ENCODE results near the gene ATP2C2.
A peak's percentile ranks its signal among the peaks of the same experiment; 100 is the strongest.
"Not testable (repeated sequence)": the region's sequence is repeated elsewhere in the genome, so short reads cannot be mapped to it uniquely, and the experiment has no call there.

ATP2C2 gene

DNA sequence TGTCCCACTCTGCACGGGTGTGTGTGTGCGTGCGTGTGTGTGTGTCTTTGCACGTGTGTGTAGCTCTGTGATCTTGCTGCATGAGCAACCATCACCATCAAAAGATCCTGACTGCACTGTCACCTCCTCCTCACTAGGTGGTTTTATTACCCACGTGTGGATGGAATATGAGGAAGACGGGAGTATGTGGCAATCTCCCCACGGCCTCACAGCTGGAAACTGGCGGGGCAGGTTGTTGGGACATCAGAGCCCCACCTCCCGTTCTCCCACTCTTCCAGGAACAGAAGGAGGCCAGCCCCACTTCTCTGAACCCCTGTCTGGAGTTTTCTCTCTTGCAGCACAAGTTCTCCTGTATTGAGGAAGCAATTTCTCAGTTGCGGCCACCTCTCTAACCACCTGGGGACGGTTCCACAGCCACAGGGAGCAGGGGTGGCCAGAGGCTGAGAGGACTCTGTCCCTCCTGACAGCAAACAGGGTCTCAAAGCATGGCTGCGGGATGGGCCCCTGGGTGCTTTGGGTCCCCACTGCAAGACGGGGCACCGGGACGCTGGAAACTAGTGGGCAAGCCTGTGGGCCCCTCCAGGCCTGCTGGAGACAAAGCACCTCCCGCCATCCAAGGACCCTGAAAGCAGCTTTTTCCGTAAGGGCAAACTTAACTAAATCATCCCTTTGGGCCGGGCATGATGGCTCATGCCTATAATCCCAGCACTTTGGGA lies 27.9 kb upstream of the ATP2C2 start:
- no peak for DNase-seq (ENCODE audit: low read depth in 1 of 2, low spot score in 1 of 2)

DNA sequence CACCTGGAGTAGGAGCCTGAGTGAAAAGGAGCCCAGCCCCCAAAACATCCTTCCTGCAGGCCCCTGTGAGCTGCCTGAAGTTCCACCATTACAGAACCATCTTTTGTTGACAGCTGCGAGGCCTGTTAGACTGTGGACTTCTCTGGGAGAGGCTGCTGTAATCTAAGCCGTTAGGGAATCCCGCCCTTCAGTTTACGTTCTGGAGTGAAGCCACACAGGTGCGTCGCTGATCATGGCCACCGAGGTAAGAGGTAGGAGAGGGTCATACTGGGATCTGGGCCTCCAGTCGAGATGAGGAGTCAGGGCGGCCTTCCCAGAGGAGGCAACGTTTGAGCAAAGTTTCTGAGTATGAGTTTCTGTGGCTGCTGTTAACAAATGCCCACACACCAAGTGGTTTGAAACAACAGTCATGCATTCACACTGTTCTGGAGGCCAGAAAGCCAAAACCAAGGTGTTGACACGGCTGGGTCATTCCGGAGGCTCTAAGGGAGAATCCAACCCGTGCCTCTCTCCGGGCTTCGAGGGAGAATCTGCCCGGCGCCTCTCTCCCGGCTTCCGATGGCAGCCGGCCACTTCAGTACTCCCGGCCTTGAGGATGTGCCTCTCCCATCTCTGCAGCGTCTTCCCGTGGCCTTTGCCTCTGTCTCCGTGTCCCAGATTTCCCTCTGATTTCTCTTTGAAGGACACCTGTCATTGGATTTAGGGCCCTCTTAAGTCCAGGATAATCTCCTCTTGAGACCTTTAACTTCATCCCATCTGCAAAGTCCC lies 26.6 kb upstream of the ATP2C2 start:
- no peak for DNase-seq (ENCODE audit: low read depth in 1 of 2, low spot score in 1 of 2)

DNA sequence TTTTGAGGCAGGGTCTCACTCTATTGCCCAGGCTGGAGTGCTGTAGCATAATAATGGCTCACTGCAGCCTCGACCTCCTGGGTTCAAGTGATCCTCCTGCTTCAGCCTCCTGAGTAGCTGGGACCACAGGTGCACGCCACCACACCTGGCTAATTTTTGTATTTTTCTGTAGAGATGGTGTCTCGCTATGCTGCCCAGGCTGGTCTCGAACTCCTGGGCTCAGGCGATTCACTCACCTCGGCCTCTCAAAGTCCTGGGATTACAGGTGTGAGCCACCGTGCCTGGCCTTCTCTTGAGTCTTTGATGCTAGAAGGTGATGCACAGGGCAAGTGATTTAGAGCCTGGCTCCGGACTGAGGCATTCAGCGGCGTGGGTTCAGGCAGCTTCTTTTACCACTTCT lies 24.5 kb upstream of the ATP2C2 start:
- not testable (repeated sequence) for DNase-seq (ENCODE audit: low read depth in 1 of 2, low spot score in 1 of 2)

DNA sequence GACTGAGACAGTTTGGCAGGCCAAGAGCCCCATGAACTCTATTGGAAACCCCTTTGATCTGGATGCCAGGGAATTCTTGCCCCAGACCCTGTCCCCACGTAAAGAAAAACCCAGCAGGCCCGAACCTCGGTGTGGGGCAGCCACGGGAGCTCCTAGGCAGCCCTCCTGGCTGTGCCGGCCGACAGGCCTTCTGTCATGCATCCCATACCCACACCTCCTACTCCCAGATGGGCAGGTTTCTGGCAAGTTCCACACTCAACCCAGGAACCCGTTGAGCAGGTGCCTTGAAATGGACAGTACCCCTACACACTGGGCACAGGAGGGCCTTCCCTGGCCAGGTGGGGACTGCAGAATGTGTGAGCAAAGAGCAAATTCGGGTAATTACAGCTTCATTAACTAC lies 23.6 kb upstream of the ATP2C2 start:
- no peak for DNase-seq (ENCODE audit: low read depth in 1 of 2, low spot score in 1 of 2)

DNA sequence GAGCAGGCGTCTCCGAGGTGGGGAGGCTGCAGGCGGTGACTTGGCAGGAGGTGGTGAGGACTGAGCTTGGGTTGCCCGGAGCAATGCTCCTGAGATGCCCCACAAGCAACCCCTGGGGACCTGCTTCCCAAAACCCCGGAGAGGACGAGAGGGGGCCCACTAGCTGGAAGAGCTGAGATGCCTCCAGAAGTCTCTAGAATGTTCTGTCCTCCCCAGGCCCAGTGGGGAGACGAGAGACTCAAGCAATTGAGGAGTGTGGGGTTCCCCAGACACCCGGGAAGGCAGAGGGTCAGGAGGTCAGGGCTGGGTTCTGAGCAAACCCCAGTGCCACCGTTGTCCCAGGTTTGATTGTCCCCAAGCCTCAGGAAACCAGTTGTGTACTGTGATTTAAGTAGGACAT lies 21.2 kb upstream of the ATP2C2 start:
- no peak for DNase-seq (ENCODE audit: low read depth in 1 of 2, low spot score in 1 of 2)

DNA sequence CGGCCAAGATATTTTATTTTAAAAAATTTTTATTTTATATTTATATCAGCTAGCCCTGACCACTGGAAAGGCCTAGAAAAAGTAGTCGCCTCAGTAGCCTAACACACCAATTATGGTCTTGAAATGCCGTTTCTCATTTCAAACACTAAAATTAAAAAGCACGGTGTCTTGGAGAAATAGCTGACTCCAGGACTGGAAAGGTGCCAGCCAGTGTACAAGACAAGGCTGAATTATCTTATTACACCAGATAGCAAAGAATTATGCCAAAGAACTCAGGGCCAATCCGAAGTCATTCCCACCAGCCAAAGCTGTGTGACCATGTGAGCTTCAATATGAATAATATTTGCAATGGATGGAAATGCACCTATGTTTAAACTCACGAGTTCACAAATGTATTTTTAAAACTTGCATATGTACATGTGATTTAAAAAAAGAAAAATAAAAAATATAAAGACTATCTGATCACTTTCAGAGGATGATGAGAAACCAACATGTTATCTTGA lies 19.9 kb upstream of the ATP2C2 start:
- DNase-seq (ENCODE audit: low read depth in 1 of 2, low spot score in 1 of 2) = no peak

DNA sequence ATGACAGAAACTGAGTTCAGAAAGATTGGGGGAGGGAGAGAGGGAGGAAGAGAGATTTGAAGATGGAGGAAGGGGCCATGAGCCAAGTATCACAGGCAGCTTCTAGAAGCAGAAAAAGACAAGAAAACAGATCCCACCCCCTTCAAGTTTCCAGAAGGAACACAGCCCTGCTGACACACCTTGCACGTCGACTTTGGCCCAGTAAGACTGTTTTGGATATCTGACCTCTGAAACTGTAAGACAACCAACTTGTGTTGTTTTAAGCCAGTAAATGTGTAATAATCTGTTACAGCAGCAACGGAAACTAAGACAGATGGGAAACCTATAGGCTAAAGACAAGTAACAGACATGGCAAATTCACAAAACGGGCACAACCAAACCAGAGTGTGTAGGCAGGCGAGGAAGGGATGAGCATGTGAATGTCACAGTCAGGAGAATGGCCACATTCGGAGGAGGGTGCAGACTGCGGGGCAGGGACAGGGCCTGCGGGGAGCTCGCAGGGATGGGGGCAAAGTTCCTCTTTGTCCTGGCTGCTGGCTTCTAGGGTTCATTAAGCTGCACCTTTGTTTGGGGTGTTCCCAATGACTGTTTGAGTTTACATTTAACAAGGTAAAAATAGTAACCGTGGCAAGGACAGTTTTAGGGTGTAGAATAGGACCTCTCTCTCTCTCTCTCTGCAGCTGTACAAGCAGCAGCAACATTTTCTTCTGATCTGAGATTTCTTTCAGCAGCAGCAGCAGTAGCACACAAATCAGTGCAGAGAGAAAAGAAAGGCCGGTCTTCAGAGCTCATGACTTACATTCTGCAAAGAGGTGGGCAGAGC lies 18.3 kb upstream of the ATP2C2 start:
- DNase-seq (ENCODE audit: low read depth in 1 of 2, low spot score in 1 of 2) = no peak

DNA sequence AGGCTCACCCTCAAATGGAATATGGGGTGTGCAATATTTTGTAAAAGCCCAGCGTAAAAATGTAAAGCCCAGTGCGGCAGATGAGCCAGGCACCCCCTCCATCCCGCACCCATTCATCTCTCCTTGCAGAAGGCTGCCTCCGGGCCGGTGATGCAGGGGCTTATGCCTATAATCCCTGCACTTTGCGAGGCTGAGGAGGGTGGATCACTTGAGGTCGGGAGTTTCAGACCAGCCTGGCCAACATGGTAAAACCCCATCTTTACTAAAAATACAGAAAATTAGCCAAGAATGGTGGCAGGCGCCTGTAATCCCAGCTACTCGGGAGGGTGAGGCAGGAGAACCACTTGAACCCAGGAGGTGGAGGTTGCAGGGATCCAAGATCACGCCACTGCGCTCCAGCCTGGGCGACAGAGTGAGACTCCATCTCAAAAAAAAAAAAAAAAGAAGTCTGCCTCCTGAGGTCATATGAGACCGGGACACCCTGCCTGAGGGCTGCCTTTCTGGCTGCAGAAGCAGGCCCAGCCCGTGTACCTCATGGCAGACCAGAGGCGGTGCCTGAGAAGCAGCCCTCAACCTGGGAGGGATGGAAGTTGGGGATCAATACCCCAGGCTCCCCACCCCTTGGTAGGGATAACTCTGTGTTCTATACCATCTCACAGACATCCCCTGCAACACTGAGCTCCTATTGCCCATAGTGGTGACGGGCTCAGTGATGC lies 17.5 kb upstream of the ATP2C2 start:
- no peak for DNase-seq (ENCODE audit: low read depth in 1 of 2, low spot score in 1 of 2)

DNA sequence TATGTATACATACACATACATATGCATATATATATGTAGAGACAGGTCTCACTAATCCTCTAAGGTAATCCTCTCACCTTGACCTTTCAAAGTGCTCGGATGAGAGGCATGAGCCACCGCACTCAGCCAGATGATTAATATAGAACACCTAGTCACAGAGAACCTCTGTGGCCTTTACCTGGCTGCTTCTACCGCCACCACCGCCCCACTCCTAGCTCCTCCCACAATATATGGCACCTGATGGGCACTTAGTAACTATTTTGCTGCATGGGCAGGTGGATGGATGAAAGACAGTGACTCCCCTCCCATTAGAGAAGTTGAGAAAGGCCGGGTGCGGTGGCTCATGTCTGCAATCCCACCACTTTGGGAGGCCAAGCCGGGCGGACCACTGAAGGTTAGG lies 16.7 kb upstream of the ATP2C2 start:
- DNase-seq (ENCODE audit: low read depth in 1 of 2, low spot score in 1 of 2) = no peak

DNA sequence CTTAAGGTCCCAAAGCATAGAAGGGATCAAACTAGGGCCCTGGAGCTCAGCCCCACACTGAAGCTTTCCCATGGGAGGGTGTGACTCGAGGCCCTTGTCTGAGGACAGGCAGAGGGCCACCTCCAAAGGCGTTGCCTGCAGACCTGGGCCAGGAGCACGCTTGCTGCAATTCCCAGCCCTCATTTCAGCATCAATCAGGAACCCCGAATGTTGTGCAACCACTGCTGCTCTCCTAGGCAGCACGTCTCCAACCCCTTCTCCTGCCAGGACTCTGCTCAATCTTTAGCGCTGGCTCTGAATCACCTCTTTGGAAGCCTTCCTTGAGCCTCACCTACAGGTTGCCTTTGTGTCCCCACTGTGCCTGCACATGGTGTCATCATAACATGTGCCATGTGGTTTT lies 14.0 kb upstream of the ATP2C2 start:
- DNase-seq (ENCODE audit: low read depth in 1 of 2, low spot score in 1 of 2) = no peak

DNA sequence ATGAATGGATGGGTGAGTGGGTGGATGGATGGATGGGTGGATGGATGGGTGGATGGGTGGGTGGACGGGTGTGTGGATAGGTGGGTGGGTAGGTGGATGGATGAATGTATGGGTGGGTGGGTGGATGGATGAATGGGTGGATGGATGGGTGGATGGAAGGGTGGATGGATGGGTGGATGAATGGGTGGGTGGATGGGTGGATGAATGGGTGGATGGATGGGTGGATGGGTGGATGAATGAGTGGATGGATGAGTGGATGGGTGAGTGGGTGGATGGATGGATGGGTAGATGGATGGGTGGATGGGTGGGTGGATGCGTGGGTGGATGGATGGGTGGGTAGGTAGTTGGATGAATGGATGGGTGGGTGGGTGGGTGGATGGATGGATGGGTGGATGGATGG lies 13.2 kb upstream of the ATP2C2 start:
- no peak for DNase-seq (ENCODE audit: low read depth in 1 of 2, low spot score in 1 of 2)

DNA sequence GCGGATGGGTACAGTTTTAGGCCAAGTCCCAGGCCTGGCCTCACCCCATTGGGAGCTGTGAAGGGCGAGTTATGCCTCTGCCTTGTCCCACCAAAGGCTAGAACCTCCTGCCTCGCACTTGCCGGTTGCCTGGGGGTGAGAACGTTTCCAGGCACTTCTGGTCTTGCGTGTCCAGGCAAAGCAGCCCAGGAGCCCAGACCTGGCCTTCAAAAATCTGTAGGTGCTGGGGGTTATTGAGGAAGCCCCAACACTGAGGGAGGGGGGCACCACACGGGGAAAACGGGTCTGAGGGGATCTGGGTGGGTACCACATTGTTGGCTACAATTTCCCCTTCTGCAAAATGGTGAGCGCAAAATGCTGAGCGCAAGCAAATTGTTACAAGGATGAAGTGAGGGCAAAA lies 12.2 kb upstream of the ATP2C2 start:
- DNase-seq (ENCODE audit: low read depth in 1 of 2, low spot score in 1 of 2) = no peak

DNA sequence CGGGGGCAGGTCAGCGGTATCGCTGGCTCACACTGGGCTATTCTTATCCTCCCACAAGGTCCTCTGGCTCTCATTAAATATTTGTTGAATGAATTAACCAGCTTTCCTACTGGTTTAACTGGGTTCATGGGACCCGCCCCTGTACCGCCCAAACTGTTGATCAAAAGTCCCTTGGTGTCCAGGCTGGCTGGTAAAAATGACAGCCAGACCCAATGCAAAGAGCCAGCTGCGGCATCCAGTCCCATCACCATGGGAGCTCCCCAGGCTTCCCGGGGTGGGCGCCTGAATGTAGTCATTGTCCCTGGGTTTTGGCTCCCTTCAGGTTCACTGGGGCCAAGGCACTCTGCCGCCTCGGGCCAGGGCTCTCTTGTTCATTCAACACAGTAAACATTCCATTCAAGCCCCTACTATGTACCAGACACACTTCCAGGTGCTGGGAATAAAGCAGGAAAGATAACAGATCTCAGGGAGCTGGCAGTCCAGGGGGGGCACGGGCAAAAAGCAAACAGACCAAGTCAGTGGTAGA lies 11.7 kb upstream of the ATP2C2 start:
- DNase-seq (ENCODE audit: low read depth in 1 of 2, low spot score in 1 of 2) = no peak

DNA sequence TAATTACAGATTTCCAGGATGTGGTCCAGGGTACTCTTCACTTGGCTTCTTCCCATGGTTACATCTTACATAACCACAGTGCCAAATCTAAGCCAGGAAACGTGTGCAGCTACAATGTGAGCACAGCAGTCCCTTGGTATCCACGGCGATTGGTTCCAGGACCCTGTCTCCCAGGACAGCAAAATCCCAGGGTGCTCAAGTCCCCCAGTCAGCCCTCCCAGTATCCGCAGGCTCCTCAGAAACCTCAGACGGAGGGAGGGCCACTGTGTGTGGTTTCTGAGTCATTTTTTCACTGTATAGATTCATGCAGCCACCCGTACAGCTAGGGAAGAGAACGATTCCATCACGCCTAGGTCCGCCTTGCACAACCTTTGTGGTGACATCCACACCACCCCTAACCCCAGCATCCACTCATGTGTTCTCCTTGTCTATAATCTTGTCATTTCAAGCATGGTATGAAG lies 11.1 kb upstream of the ATP2C2 start:
- no peak for DNase-seq (ENCODE audit: low read depth in 1 of 2, low spot score in 1 of 2)

DNA sequence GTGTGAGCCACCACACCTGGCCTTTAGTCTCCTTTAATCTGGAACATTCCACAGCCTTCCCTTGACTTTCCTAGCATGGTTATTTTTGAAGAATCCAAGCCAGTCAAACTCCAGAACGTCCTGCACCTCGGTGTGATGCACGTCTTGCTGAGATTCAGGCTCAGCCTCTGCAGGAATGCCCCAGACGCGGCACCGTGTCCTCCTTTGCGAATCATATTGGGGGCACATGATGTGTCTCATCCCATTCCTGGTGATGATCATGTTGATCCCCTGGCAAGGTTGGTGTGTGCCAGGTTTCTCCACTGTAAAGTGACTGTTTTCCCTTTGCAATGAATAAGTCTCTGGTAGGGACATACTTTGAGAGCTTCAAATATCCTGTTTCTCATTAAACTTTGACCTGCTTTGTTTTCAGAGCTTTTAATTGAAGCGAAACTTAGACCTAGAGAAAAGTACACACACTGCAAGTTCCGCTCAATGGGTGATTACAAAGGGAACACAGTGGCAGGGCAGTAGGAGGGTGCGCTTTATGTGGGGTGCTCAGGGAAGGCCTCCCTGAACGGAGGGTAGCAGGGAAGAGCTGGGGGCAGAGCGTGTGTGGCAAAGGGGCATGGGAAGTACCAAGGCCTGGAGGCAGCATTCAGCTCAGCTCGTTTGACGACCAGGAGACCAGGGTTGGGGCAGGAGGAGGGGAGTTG lies 9.6 kb upstream of the ATP2C2 start:
- no peak for DNase-seq (ENCODE audit: low read depth in 1 of 2, low spot score in 1 of 2)

DNA sequence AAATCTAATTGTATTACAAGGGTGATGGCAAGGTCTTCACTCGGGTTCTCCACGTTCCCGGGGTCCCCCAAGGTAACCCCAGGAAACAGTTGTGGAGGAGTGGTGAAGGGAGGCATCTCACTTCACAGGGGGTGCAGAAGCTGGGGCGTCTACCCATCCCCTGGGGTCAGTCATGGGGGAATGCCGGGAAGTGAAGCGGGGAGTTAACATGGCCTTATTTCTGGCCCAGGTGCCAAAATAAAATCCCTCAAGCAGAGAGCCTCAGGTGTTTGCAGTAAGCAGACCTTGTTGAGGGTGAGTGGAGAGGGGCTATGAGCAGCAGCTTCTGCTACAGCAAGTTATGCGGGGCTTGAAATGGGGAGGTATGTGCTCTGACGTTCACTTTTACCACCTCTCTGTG lies 9.0 kb upstream of the ATP2C2 start:
- no peak for DNase-seq (ENCODE audit: low read depth in 1 of 2, low spot score in 1 of 2)

DNA sequence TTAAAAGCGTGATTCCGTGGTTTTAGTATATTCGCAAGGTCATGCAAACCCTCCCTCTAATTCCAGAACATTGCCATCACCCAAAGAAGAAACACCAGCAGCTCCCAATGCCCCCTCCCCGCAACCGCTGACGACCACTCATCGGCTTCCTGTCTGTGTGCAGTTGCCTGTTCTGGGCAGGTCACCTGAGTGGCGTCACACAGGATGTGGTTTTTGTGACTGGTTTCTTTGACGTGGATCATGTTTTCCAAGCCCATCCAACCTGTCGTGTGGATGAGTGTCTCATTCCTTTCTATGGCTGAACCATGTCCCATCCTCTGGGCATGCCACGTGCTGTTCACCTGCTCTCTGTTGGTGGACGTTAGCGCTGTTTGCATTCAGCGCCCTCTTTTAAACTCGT lies 8.2 kb upstream of the ATP2C2 start:
- DNase-seq (ENCODE audit: low read depth in 1 of 2, low spot score in 1 of 2) = peak in 1 of 2 donors; percentile 11

DNA sequence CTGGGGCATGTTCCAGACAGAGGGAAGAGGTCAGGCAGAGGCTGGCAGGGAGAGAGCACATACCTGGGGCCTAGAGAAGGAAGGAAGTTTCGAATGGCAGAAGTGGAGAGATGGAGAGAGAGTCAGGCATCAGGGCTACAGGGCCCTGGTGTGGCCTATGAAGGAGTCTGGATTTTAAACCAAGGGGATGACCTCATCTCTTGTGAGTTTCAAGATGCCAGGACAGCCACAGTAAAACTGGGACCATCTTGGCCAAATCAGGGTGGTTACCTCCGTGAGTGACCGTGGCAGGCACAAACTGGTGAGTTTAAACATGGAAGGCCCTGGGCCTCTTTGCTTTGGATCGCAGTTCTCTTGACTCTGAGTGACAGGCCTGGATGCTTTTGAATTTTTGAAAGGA lies 7.6 kb upstream of the ATP2C2 start:
- no peak for DNase-seq (ENCODE audit: low read depth in 1 of 2, low spot score in 1 of 2)

DNA sequence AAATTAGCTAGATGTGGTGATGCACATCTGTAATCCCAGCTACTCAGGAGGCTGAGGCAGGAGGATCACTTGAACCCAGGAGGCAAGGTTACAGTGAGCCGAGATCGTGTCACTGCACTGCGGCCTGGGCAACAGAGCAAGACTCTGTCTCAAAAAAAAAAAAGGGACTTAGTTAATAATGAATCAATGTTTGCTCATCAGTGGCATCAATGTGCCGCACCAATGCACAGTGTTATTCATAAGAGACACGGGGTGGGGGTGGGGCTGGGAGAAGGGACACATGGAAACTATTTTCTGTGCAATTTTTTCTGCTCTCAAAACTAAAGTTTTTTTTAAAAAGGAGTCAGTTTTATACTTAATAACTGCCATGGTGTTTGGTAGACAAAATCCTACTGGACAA lies 6.8 kb upstream of the ATP2C2 start:
- DNase-seq (ENCODE audit: low read depth in 1 of 2, low spot score in 1 of 2) = no peak

DNA sequence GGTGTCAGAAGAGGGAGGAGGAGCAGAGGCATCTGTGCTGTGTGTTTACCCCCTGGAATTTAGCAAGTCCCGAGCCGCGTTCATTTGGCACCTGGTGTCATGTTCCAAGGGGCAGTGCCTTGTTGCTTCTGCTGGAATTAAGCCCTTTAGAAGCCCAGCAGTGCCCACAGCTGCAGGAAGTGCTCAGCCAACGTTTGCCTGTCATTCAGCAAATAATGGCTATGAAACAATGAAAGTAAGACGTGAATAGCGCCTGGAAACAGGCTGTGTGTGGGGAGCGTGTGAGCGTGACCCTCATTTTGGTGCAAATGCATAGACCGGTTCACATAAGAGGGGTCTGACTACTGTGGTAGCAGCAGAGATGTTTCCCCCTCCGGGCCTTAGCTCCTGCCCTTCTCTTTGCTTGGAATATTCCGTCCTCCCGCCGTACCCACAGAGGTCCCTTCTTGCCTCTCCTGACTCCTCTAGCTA lies 5.8 kb upstream of the ATP2C2 start:
- no peak for DNase-seq (ENCODE audit: low read depth in 1 of 2, low spot score in 1 of 2)

Measured in activated CD4-positive, alpha-beta T cell treated with anti-CD3 and anti-CD28 coated beads, Interleukin-2, amount 50 U/mL, for 24 hours (primary cell).